HepG2 (cell line): Measurements from ENCODE around the gene ABCB11. TPM values are rescaled to one million over a fixed set of nuclear protein-coding genes. Genes with fewer than 3 reads are reported as not detected.

Experiments
- ATAC-seq: fragments of 200-7000 bp; cut with Tn5 transposase; 3 replicates; pipeline ENCODE4 v1.9.1; 2020; ENCODE audit warnings: mild to moderate bottlenecking, moderate library complexity
- BruUV-seq: library from RNA; stranded (reverse); fragments of 400-500 nt; replicated peaks from 2 replicates; lab custom pipeline; 2021; lab: Mats Ljungman, UMichigan
- CTCF ChIA-PET: fragments of 300-600 bp; formaldehyde crosslinking; extraction: SDS; loops from one replicate; lab custom pipeline; 2021; ENCODE audit warnings: low total read pairs, inconsistent platforms, low intra/inter-chr PET ratio; lab: Yijun Ruan, JAX
- POLR2A ChIA-PET: fragments of 350-600 bp; sonication (Branson Sonifier 250); formaldehyde crosslinking; loops from one replicate; lab custom pipeline; 2020; ENCODE audit warnings: antibody characterized with exemption, inconsistent platforms; lab: Yijun Ruan, JAX
- DNase-seq: peaks from one replicate; pipeline ENCODE4 v3.0.0-alpha.2; 2015; ENCODE audit warnings: low spot score
- FAIRE-seq: peaks from 3 replicates; lab custom pipeline; 2011; peaks lifted over from hg19 to GRCh38; lab: Jason Lieb, UNC
- H2AFZ ChIP-seq: one replicate; pipeline ENCODE4 v1.6.1; 2011; ENCODE audit warnings: low read length, inconsistent platforms
- H3K27ac ChIP-seq: fragments of 300-600 bp; 3 replicates; pipeline ENCODE4 v1.8.0; 2011; ENCODE audit warnings: mixed run types, mild to moderate bottlenecking, mixed read lengths, low read length, inconsistent platforms; ENCODE audit not compliant: insufficient read depth; ENCODE audit errors: extremely low read length
- H3K27me3 ChIP-seq, 2 experiments: fragments of 200-600 bp in 1 of 2; 2 replicates in 1 of 2; 3 replicates in 1 of 2; pipeline versions ENCODE4 v1.6.0 to v1.8.0; 2011; ENCODE audit warnings: low read length in 2 of 2, mild to moderate bottlenecking in 2 of 2, moderate library complexity in 2 of 2, inconsistent platforms in 1 of 2; ENCODE audit not compliant: insufficient read depth in 2 of 2, control insufficient read depth in 1 of 2
- H3K36me3 ChIP-seq, 2 experiments: fragments of 200-600 bp in 1 of 2; replicated peaks in 1 of 2; 2 replicates in 1 of 2; 3 replicates in 1 of 2; pipeline versions ENCODE4 v1.5.1 to v1.8.0; 2011; ENCODE audit warnings: low read length in 2 of 2, inconsistent platforms in 1 of 2; ENCODE audit not compliant: insufficient read depth in 2 of 2, control insufficient read depth in 1 of 2
- H3K4me1 ChIP-seq: 2 replicates; pipeline ENCODE4 v1.5.1; 2012; ENCODE audit warnings: low read length, inconsistent platforms; ENCODE audit not compliant: insufficient read depth
- H3K4me2 ChIP-seq: 2 replicates; pipeline ENCODE4 v1.6.0; 2011; ENCODE audit warnings: low read depth, low read length, inconsistent platforms
- H3K4me3 ChIP-seq, 3 experiments: fragments of 200-600 bp in 1 of 3; sonication (generic), shearing (Covaris generic) in 1 of 3; replicated peaks in 1 of 3; 2 replicates each; pipeline ENCODE4 v1.5.1; 2011 to 2016; ENCODE audit warnings: low read length in 3 of 3, inconsistent platforms in 2 of 3, low read depth in 2 of 3, mild to moderate bottlenecking in 2 of 3, control low read depth in 1 of 3, mixed read lengths in 1 of 3; ENCODE audit not compliant: insufficient read depth in 1 of 3
- H3K79me2 ChIP-seq: one replicate; pipeline ENCODE4 v1.6.1; 2011; ENCODE audit warnings: low read length, inconsistent platforms; ENCODE audit not compliant: insufficient read depth
- H3K9ac ChIP-seq: 2 replicates; pipeline ENCODE4 v1.6.0; 2011; ENCODE audit warnings: mild to moderate bottlenecking, low read depth, low read length, inconsistent platforms; ENCODE audit not compliant: insufficient read depth
- H3K9me3 ChIP-seq: 2 replicates; pipeline ENCODE4 v1.5.1; 2012; ENCODE audit warnings: mild to moderate bottlenecking, low read length
- H4K20me1 ChIP-seq: 2 replicates; pipeline ENCODE4 v1.6.0; 2011; ENCODE audit warnings: inconsistent platforms, mild to moderate bottlenecking, low read length, moderate library complexity; ENCODE audit not compliant: insufficient read depth
- CCAR2 ChIP-seq: fragments of 200-400 bp; formaldehyde crosslinking; optimal IDR thresholded peaks from 2 replicates; pipeline ENCODE3; 2018; ENCODE audit warnings: low read depth, mild to moderate bottlenecking, low read length, moderate library complexity
- JDP2 ChIP-seq: sonication (generic); formaldehyde crosslinking; IDR thresholded peaks from 2 replicates; pipeline ENCODE4 v1.8.1; 2022; ENCODE audit warnings: missing genetic modification reagents, borderline replicate concordance
- KLF13 ChIP-seq: sonication (generic); formaldehyde crosslinking; IDR thresholded peaks from 2 replicates; pipeline ENCODE4 v1.4.0; 2020; ENCODE audit warnings: mild to moderate bottlenecking, missing genetic modification reagents
- NFYC ChIP-seq: IDR thresholded peaks from 2 replicates; pipeline ENCODE4 v1.6.1; 2016; ENCODE audit warnings: missing genetic modification reagents, missing compliant biosample characterization
- REL ChIP-seq: sonication (generic); formaldehyde crosslinking; conservative IDR thresholded peaks from 2 replicates; pipeline ENCODE4 v1.8.0; 2022; ENCODE audit warnings: mild to moderate bottlenecking, missing genetic modification reagents, moderate library complexity
- RFXANK ChIP-seq: IDR thresholded peaks from 2 replicates; pipeline ENCODE4 v1.6.1; 2016
- RNF2 ChIP-seq: fragments of 450-650 bp; conservative IDR thresholded peaks from 2 replicates; pipeline ENCODE4 v1.6.1; 2016; ENCODE audit warnings: low read depth
- SAFB2 ChIP-seq: sonication (generic); formaldehyde crosslinking; IDR thresholded peaks from 2 replicates; pipeline ENCODE4 v1.5.1; 2020; ENCODE audit warnings: missing genetic modification reagents, low read depth, mild to moderate bottlenecking, borderline replicate concordance
- SIX1 ChIP-seq: sonication (generic); formaldehyde crosslinking; IDR thresholded peaks from 2 replicates; pipeline ENCODE4 v1.4.0; 2020; ENCODE audit warnings: missing genetic modification reagents, borderline replicate concordance
- WGBS: methylation state at CpG from one replicate; pipeline ENCODE4 v1.1.6; 2017; ENCODE audit warnings: low lambda C conversion rate; 5-methylcytosine and 5-hydroxymethylcytosine counted together
- in situ Hi-C: cut with HindIII; loops from 2 replicates; pipeline ENCODE4 v1.10.0; 2017; ENCODE audit warnings: low pct_unique_long_range_greater_than_20kb; ENCODE audit not compliant: extremely low pct_ligation_motif_present
- intact Hi-C: fragments of 100-400 bp; cut with micrococcal nuclease; formaldehyde crosslinking; loops from one replicate; pipeline ENCODE4 v1.10.0; 2022; ENCODE audit not compliant: unreplicated experiment
- polyA plus RNA-seq, 8 experiments: library from polyadenylated mRNA; depleted of rRNA in 3 of 8; stranded (reverse) in 7 of 8; unstranded in 1 of 8; fragments of >200 nt; fragmentation: Illumina TruSeq in 4 of 8; extraction: Trizol in 4 of 8; gene quantifications; 2 replicates each; pipeline versions ENCODE4 v1.2.1 to v1.2.3, GENCODE V29; 2011 to 2016; ENCODE audit warnings: low read depth in 4 of 8, missing spikeins in 1 of 8, mixed read lengths in 1 of 8; ENCODE audit not compliant: insufficient read depth in 1 of 8
- total RNA-seq, 5 experiments: library from RNA; depleted of rRNA; stranded (reverse); fragments of >200 nt; fragmentation: Illumina TruSeq; extraction: Trizol; gene quantifications; 2 replicates each; pipeline ENCODE4 v1.2.3, GENCODE V29; 2016; ENCODE audit warnings: low read depth in 1 of 5
- TF ChIP-seq, protein P1 (sequence below): sonication (generic); formaldehyde crosslinking; conservative IDR thresholded peaks from 2 replicates; pipeline ENCODE4 v1.4.0; 2020; ENCODE audit warnings: missing genetic modification reagents
- TF ChIP-seq, protein P2 (sequence below): sonication (generic); formaldehyde crosslinking; IDR thresholded peaks from 2 replicates; pipeline ENCODE4 v1.4.0; 2020; ENCODE audit warnings: mild to moderate bottlenecking, low read depth, missing genetic modification reagents
- TF ChIP-seq, protein P3 (sequence below): sonication (generic); formaldehyde crosslinking; IDR thresholded peaks from 2 replicates; pipeline ENCODE4 v1.4.0; 2020; ENCODE audit warnings: mild to moderate bottlenecking, missing genetic modification reagents
- TF ChIP-seq, protein P4 (sequence below): sonication (generic); formaldehyde crosslinking; IDR thresholded peaks from 2 replicates; pipeline ENCODE4 v1.5.0; 2020; ENCODE audit warnings: missing genetic modification reagents

Gene ABCB11
- total and polyA plus RNA-seq, 2 of the 13 experiments (the other 11 are each of a cell fraction or from before 2014, with no cell fraction given): not detected

DNA sequence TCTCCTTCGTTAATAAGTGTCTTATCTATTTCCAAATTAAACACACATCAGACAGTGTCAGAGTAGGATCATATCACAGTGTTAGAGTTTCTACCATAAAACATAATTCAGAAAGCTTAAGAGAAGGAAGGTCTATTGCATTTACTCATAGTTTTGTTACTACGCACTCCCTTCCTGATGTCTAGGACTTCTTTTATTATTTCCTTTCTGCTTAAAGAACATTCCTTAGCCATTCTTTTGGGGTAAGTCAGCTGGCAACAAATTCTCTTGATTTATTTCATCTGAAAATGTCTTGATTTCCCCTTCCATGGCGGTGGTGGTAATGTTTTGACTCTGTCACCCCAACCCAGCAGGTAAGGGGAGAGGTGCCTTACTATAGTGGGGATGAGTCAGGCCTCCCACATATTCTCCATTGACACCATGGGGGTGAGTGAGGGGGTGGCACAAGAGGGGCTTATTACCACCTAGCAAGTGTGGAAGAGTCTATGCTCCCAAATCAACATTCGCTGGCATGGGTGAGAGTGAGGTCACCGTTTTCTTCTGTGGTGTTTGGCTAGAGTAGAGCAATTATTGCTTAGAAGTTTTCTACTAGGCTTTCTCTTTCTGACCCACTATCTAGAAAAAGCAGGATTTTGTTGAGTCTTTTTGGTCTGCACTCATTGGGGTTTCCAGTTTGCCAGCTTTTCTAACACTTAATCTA, 29.9 kb downstream of the ABCB11 start:
- ChIA-PET POLR2A (no interaction called here), CTCF (no interaction called here)
- in situ Hi-C loops (no loop called here), intact Hi-C loops (no loop called here)
- H3K79me2 ChIP-seq: no peaks in the 10 kb centered on the region
- no TSS peak for BruUV-seq
- no peaks in the 10 kb centered on the region for H4K20me1 ChIP-seq
- H3K27ac ChIP-seq: no peak overlapping the region
- H3K36me3 ChIP-seq: no peaks in the 10 kb centered on the region
- H3K4me1 ChIP-seq: no peaks in the 10 kb centered on the region
- ATAC-seq (no peak), DNase-seq (no peak), FAIRE-seq (no peak)
- no peaks in the 10 kb centered on the region for H3K9me3 ChIP-seq
- H3K27me3 ChIP-seq: no peaks in the 10 kb centered on the region
- no peak overlapping the region for H3K4me3 ChIP-seq
- H3K4me2 ChIP-seq: no peak overlapping the region
- WGBS: 33% methylated on average over 5 of the region's 5 CpGs
- H2AFZ ChIP-seq: no peak overlapping the region
- H3K9ac ChIP-seq: no peak overlapping the region
- TF ChIP-seq JDP2 (CRISPR knock-in tag) (no peak), SIX1 (CRISPR knock-in tag) (no peak), NFYC (CRISPR knock-in tag) (no peak), CCAR2 (no peak), RFXANK (CRISPR knock-in tag) (no peak), REL (CRISPR knock-in tag) (no peak), SAFB2 (CRISPR knock-in tag) (no peak), KLF13 (CRISPR knock-in tag) (no peak), RNF2 (no peak)
- TF ChIP-seq, protein P1, sequence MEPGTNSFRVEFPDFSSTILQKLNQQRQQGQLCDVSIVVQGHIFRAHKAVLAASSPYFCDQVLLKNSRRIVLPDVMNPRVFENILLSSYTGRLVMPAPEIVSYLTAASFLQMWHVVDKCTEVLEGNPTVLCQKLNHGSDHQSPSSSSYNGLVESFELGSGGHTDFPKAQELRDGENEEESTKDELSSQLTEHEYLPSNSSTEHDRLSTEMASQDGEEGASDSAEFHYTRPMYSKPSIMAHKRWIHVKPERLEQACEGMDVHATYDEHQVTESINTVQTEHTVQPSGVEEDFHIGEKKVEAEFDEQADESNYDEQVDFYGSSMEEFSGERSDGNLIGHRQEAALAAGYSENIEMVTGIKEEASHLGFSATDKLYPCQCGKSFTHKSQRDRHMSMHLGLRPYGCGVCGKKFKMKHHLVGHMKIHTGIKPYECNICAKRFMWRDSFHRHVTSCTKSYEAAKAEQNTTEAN (CRISPR knock-in tag): no peak
- TF ChIP-seq, protein P2, sequence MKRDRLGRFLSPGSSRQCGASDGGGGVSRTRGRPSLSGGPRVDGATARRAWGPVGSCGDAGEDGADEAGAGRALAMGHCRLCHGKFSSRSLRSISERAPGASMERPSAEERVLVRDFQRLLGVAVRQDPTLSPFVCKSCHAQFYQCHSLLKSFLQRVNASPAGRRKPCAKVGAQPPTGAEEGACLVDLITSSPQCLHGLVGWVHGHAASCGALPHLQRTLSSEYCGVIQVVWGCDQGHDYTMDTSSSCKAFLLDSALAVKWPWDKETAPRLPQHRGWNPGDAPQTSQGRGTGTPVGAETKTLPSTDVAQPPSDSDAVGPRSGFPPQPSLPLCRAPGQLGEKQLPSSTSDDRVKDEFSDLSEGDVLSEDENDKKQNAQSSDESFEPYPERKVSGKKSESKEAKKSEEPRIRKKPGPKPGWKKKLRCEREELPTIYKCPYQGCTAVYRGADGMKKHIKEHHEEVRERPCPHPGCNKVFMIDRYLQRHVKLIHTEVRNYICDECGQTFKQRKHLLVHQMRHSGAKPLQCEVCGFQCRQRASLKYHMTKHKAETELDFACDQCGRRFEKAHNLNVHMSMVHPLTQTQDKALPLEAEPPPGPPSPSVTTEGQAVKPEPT (CRISPR knock-in tag): no peak
- TF ChIP-seq, protein P3, sequence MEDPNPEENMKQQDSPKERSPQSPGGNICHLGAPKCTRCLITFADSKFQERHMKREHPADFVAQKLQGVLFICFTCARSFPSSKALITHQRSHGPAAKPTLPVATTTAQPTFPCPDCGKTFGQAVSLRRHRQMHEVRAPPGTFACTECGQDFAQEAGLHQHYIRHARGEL: no peak
- TF ChIP-seq, protein P4, sequence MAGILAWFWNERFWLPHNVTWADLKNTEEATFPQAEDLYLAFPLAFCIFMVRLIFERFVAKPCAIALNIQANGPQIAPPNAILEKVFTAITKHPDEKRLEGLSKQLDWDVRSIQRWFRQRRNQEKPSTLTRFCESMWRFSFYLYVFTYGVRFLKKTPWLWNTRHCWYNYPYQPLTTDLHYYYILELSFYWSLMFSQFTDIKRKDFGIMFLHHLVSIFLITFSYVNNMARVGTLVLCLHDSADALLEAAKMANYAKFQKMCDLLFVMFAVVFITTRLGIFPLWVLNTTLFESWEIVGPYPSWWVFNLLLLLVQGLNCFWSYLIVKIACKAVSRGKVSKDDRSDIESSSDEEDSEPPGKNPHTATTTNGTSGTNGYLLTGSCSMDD (CRISPR knock-in tag): no peak
